Endothelial cell of umbilical vein (primary cell): ENCODE data around the gene SLIT1. TPM values are rescaled to one million over a fixed set of nuclear protein-coding genes. Genes with fewer than 3 reads are reported as not detected.

ENCODE experiments used
- BruUV-seq: library from RNA; stranded (reverse); fragments of 400-500 nt; replicated peaks from 2 replicates; lab custom pipeline; 2021; lab: Mats Ljungman, UMichigan
- CTCF ChIA-PET: fragments of 300-600, 350-600 bp; sonication (Branson Sonifier 250); formaldehyde crosslinking; loops from one replicate; lab custom pipeline; 2021; ENCODE audit warnings: antibody characterized with exemption, inconsistent platforms; lab: Charles Lee
- POLR2A ChIA-PET: fragments of 300-600, 350-600 bp; sonication (Branson Sonifier 250); formaldehyde crosslinking; loops from one replicate; lab custom pipeline; 2021; ENCODE audit warnings: antibody characterized with exemption, inconsistent platforms; lab: Charles Lee
- DNase-seq: peaks from one replicate; pipeline ENCODE4 v3.0.0-alpha.2; 2011; ENCODE audit warnings: low read depth, low spot score
- FAIRE-seq: peaks from 2 replicates; lab custom pipeline; 2011; peaks lifted over from hg19 to GRCh38; lab: Jason Lieb, UNC
- H2AFZ ChIP-seq: 2 replicates; pipeline ENCODE4 v1.6.0; 2012; ENCODE audit warnings: low read depth, low read length, control low read depth, inconsistent platforms
- H3K27ac ChIP-seq: 2 replicates; pipeline ENCODE4 v1.5.1; 2011; ENCODE audit warnings: low read depth, mild to moderate bottlenecking, control low read depth, low read length, moderate library complexity; ENCODE audit not compliant: insufficient read depth
- H3K27me3 ChIP-seq, 2 experiments: 2 replicates each; pipeline versions ENCODE4 v1.6.0 to v1.6.1; 2011; ENCODE audit warnings: low read length in 2 of 2, mixed read lengths in 1 of 2; ENCODE audit not compliant: control insufficient read depth in 2 of 2, insufficient read depth in 2 of 2
- H3K36me3 ChIP-seq, 2 experiments: 2 replicates in 1 of 2; 3 replicates in 1 of 2; pipeline ENCODE4 v1.5.1; 2011; ENCODE audit warnings: low read length in 2 of 2, mild to moderate bottlenecking in 1 of 2, moderate library complexity in 1 of 2; ENCODE audit not compliant: control insufficient read depth in 2 of 2, insufficient read depth in 2 of 2; ENCODE audit errors: extremely low read depth in 1 of 2
- H3K4me1 ChIP-seq: 3 replicates; pipeline ENCODE4 v1.5.1; 2011; ENCODE audit warnings: mild to moderate bottlenecking, low read length; ENCODE audit not compliant: control insufficient read depth, insufficient read depth; ENCODE audit errors: extremely low read depth
- H3K4me2 ChIP-seq: 2 replicates; pipeline ENCODE4 v1.6.1; 2011; ENCODE audit warnings: low read length, control low read depth, mixed read lengths; ENCODE audit not compliant: insufficient read depth
- H3K4me3 ChIP-seq, 3 experiments: fragments of 200-600 bp in 1 of 3; sonication (generic), shearing (Covaris generic) in 1 of 3; replicated peaks in 1 of 3; 2 replicates each; pipeline ENCODE4 v1.5.1; 2011 to 2016; ENCODE audit warnings: control low read depth in 3 of 3, low read length in 3 of 3, mild to moderate bottlenecking in 2 of 3, inconsistent platforms in 1 of 3, low read depth in 1 of 3, moderate library complexity in 1 of 3; ENCODE audit not compliant: insufficient read depth in 1 of 3
- H3K79me2 ChIP-seq: 2 replicates; pipeline ENCODE4 v1.6.0; 2012; ENCODE audit warnings: low read length, inconsistent platforms; ENCODE audit not compliant: control insufficient read depth, insufficient read depth
- H3K9ac ChIP-seq: replicated peaks from 2 replicates; pipeline ENCODE3; 2011; ENCODE audit warnings: low read length, control low read depth; ENCODE audit not compliant: insufficient read depth; ENCODE audit errors: extremely low read depth
- H3K9me1 ChIP-seq: replicated peaks from 3 replicates; pipeline ENCODE4 v1.6.0; 2011; ENCODE audit warnings: mild to moderate bottlenecking, low read length; ENCODE audit not compliant: control insufficient read depth, insufficient read depth; ENCODE audit errors: extremely low read depth
- H3K9me3 ChIP-seq: replicated peaks from 2 replicates; pipeline ENCODE4 v1.5.1; 2012; ENCODE audit warnings: low read length, inconsistent platforms; ENCODE audit not compliant: control insufficient read depth, insufficient read depth
- H4K20me1 ChIP-seq: replicated peaks from 2 replicates; pipeline ENCODE3; 2011; ENCODE audit warnings: mild to moderate bottlenecking, low read length; ENCODE audit not compliant: control insufficient read depth, insufficient read depth; ENCODE audit errors: extremely low read depth
- EZH2 ChIP-seq: IDR thresholded peaks from 2 replicates; pipeline ENCODE4 v1.6.1; 2012; ENCODE audit warnings: borderline replicate concordance, low read depth, mild to moderate bottlenecking, moderate library complexity, low read length, inconsistent platforms; ENCODE audit not compliant: severe bottlenecking
- FOS ChIP-seq: IDR thresholded peaks from 2 replicates; pipeline ENCODE4 v1.6.1; 2011; ENCODE audit warnings: mild to moderate bottlenecking, low read length, moderate library complexity, borderline replicate concordance; ENCODE audit not compliant: insufficient read depth
- GATA2 ChIP-seq: IDR thresholded peaks from 2 replicates; pipeline ENCODE4 v1.7.0; 2011; ENCODE audit warnings: low read depth, mild to moderate bottlenecking, moderate library complexity, mixed read lengths, low read length; ENCODE audit not compliant: insufficient read length, insufficient read depth
- JUN ChIP-seq: IDR thresholded peaks from 2 replicates; pipeline ENCODE4 v1.6.1; 2011; ENCODE audit warnings: borderline replicate concordance, low read depth; ENCODE audit not compliant: insufficient read length, insufficient read depth
- dilution Hi-C: fragments of 300-500 bp; cut with MboI; formaldehyde crosslinking; loops from one replicate; pipeline ENCODE4 v1.15.0; 2019; ENCODE audit warnings: low sequenced_read_pairs; ENCODE audit not compliant: extremely low pct_ligation_motif_present
- intact Hi-C: fragments of 100-400 bp; cut with micrococcal nuclease; formaldehyde crosslinking; loops from one replicate; pipeline ENCODE4 v1.10.0; 2022
- polyA plus RNA-seq, 4 experiments: library from polyadenylated mRNA; depleted of rRNA in 3 of 4; stranded (reverse) in 3 of 4; unstranded in 1 of 4; fragments of >200 nt; gene quantifications; 2 replicates each; pipeline versions ENCODE4 v1.2.1 to v1.2.3, GENCODE V29; 2011 to 2012; ENCODE audit warnings: missing spikeins in 1 of 4
- total RNA-seq: library from RNA; stranded (reverse); gene quantifications from 2 replicates; pipeline ENCODE4 v1.2.3, GENCODE V29; 2021
- TF ChIP-seq, protein P1 (sequence below), 2 donors: IDR thresholded peaks; 1 replicate in 1 of 2; 2 replicates in 1 of 2; pipeline ENCODE4 v1.5.1; 2011; ENCODE audit warnings: low read length in 2 of 2, mild to moderate bottlenecking in 2 of 2, moderate library complexity in 2 of 2, control low read depth in 1 of 2, inconsistent platforms in 1 of 2, low read depth in 1 of 2; ENCODE audit not compliant: insufficient read depth in 1 of 2; ENCODE audit errors: extremely low read depth in 1 of 2
- TF ChIP-seq, protein P2 (sequence below): IDR thresholded peaks from 2 replicates; pipeline ENCODE4 v1.6.1; 2011; ENCODE audit not compliant: insufficient read depth, insufficient read length

The SLIT1 gene
- total and polyA plus RNA-seq, 2 donors (not counting 3 experiments of a cell fraction or from before 2014, with no cell fraction given), result 0.04 to 0.20 TPM

- Histone ChIP-seq H4K20me1 (no peaks in the 10 kb centered on the region), H3K9me1 (no peaks in the 10 kb centered on the region), H3K27ac (no peak overlapping the region), H3K4me2 (no peak overlapping the region), H2AFZ (no peak overlapping the region), H3K9ac (no peak overlapping the region), H3K4me3 (no peak overlapping the region), H3K4me1 (no peaks in the 10 kb centered on the region), H3K36me3 (no peaks in the 10 kb centered on the region), H3K79me2 (no peaks in the 10 kb centered on the region), H3K27me3 (peaks cover 0 to 2% of the 10 kb centered on the region in 2 experiments), H3K9me3 (no peaks in the 10 kb centered on the region)
- intact Hi-C loops (no loop called here), dilution Hi-C loops (no loop called here)
- BruUV-seq, result no TSS peak
- FAIRE-seq (no peak), DNase-seq (no peak)
- ChIA-PET POLR2A (no interaction called here), CTCF (interaction anchor here (1.4 kb wide), 1 partner anchor 26 kb away, joined by 4 read pairs; no protein-coding TSS in a partner anchor)
- TF ChIP-seq GATA2, result no peak
- no peak for TF ChIP-seq FOS
- TF ChIP-seq, protein P1, sequence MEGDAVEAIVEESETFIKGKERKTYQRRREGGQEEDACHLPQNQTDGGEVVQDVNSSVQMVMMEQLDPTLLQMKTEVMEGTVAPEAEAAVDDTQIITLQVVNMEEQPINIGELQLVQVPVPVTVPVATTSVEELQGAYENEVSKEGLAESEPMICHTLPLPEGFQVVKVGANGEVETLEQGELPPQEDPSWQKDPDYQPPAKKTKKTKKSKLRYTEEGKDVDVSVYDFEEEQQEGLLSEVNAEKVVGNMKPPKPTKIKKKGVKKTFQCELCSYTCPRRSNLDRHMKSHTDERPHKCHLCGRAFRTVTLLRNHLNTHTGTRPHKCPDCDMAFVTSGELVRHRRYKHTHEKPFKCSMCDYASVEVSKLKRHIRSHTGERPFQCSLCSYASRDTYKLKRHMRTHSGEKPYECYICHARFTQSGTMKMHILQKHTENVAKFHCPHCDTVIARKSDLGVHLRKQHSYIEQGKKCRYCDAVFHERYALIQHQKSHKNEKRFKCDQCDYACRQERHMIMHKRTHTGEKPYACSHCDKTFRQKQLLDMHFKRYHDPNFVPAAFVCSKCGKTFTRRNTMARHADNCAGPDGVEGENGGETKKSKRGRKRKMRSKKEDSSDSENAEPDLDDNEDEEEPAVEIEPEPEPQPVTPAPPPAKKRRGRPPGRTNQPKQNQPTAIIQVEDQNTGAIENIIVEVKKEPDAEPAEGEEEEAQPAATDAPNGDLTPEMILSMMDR (IDR thresholded peaks at IDR 0.05; ENCODE audit: extremely low read depth in 1 of 2, insufficient read depth in 1 of 2, low read depth in 1 of 2, low read length in 2 of 2), result no peak
Observed at GRCh38 chr10:97047083-97047736, 138.5 kb downstream of the SLIT1 start.

GRCh38 chr10:97046456-97047082 lies 139.2 kb downstream of the SLIT1 start:
- Histone ChIP-seq H3K4me2 (no peak overlapping the region), H3K27me3 (peaks cover 0 to 2% of the 10 kb centered on the region in 2 experiments), H3K9me1 (no peaks in the 10 kb centered on the region), H3K36me3 (no peaks in the 10 kb centered on the region), H2AFZ (no peak overlapping the region), H3K4me3 (no peak overlapping the region), H3K4me1 (no peaks in the 10 kb centered on the region), H4K20me1 (no peaks in the 10 kb centered on the region), H3K9ac (no peak overlapping the region), H3K79me2 (no peaks in the 10 kb centered on the region), H3K27ac (no peak overlapping the region), H3K9me3 (no peaks in the 10 kb centered on the region)
- intact Hi-C loops (no loop called here), dilution Hi-C loops (no loop called here)
- CTCF ChIA-PET, result interaction anchor here (1.2 to 1.6 kb wide), 2 partner anchors 9 to 26 kb away, joined by 3 to 6 read pairs; no protein-coding TSS in a partner anchor
- TF ChIP-seq GATA2 (no peak), FOS (no peak), EZH2 (no peak), JUN (no peak)
- TF ChIP-seq, protein P2, sequence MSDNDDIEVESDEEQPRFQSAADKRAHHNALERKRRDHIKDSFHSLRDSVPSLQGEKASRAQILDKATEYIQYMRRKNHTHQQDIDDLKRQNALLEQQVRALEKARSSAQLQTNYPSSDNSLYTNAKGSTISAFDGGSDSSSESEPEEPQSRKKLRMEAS, result no peak
- FAIRE-seq (no peak), DNase-seq (no peak)
- BruUV-seq, result no TSS peak
- POLR2A ChIA-PET, result no interaction called here
